Right lobe of liver (tissue), 6 donors: ENCODE data around the gene FADS2. TPM values are rescaled to one million over a fixed set of nuclear protein-coding genes. Genes with fewer than 3 reads are reported as not detected.

Experiments
- ATAC-seq, 4 donors: fragments of 200-7000 bp; cut with Tn5 transposase; one replicate each; pipeline ENCODE4 v1.9.1; 2020; ENCODE audit warnings: mild to moderate bottlenecking in 4 of 4, moderate library complexity in 4 of 4
- DNase-seq, 3 donors: peaks; one replicate each; pipeline ENCODE4 v3.0.0-alpha.2; 2020
- H3K27ac ChIP-seq, 3 donors: fragments of 200-600 bp; one replicate each; pipeline ENCODE4 v1.8.0; 2022
- H3K27me3 ChIP-seq, 2 donors: fragments of 200-600 bp; one replicate each; pipeline ENCODE4 v1.8.0; 2022
- H3K36me3 ChIP-seq, 4 donors: fragments of 200-600 bp; sonication (generic) in 1 of 4; one replicate each; pipeline versions ENCODE4 v1.5.1 to v1.8.0; 2017 to 2022; ENCODE audit warnings: control low read depth in 1 of 4
- H3K4me1 ChIP-seq, 4 donors: fragments of 200-600 bp; sonication (generic) in 1 of 4; one replicate each; pipeline versions ENCODE4 v1.5.1 to v1.8.0; 2017 to 2022; ENCODE audit warnings: control low read depth in 1 of 4
- H3K4me3 ChIP-seq, 3 donors: fragments of 200-600 bp; one replicate each; pipeline ENCODE4 v1.8.0; 2022
- H3K9me3 ChIP-seq, 4 donors: fragments of 200-600 bp; sonication (generic) in 1 of 4; one replicate each; pipeline versions ENCODE4 v1.5.1 to v1.8.0; 2017 to 2022; ENCODE audit warnings: control low read depth in 1 of 4
- CTCF ChIP-seq, 4 donors: fragments of 200-600 bp in 3 of 4; fragments of 450-650 bp in 1 of 4; IDR thresholded peaks; one replicate each; pipeline versions ENCODE4 v1.5.1 to v1.8.0; 2016 to 2022; ENCODE audit warnings: antibody characterized with exemption in 4 of 4, mild to moderate bottlenecking in 2 of 4
- POLR2A ChIP-seq: fragments of 450-650 bp; IDR thresholded peaks from one replicate; pipeline ENCODE4 v1.6.1; 2017; ENCODE audit warnings: antibody characterized with exemption, mild to moderate bottlenecking
- WGBS: methylation state at CpG from one replicate; pipeline ENCODE4 v1.1.6; 2018; ENCODE audit warnings: low coverage, low lambda C conversion rate; ENCODE audit not compliant: insufficient coverage; ENCODE audit errors: missing lambda C conversion rate; 5-methylcytosine and 5-hydroxymethylcytosine counted together
- intact Hi-C, 2 donors: fragments of 100-400 bp; cut with DNase I; formaldehyde crosslinking; loops; one replicate each; pipeline versions ENCODE4 v1.11.2 to v1.14.1; 2022
- total RNA-seq, 6 experiments: library from RNA; depleted of rRNA in 2 of 6; stranded (reverse); fragments of >200 nt in 2 of 6; fragmentation: NEBNext Ultra II Directional in 3 of 6; extraction: Animal tissue kit (Norgen Biotek cat#: 25700) in 3 of 6; gene quantifications; one replicate each; pipeline versions ENCODE4 v1.1.0 to v1.2.4, GENCODE V29; 2016 to 2023
- donor health status: DM: no; HTN: yes; CAD: no.
- donor health status: DM: no; HTN: no; CAD: no.
- donor health status: DM: no; HTN: no; CAD: no.
- donor health status: DM: no; HTN: yes; CAD: no.
- donor health status: DM: no; HTN: yes; CAD: no.

FADS2 gene
- total RNA-seq, 6 experiments from 2014 or later = 4.2 to 166 (median 110) TPM

DNA sequence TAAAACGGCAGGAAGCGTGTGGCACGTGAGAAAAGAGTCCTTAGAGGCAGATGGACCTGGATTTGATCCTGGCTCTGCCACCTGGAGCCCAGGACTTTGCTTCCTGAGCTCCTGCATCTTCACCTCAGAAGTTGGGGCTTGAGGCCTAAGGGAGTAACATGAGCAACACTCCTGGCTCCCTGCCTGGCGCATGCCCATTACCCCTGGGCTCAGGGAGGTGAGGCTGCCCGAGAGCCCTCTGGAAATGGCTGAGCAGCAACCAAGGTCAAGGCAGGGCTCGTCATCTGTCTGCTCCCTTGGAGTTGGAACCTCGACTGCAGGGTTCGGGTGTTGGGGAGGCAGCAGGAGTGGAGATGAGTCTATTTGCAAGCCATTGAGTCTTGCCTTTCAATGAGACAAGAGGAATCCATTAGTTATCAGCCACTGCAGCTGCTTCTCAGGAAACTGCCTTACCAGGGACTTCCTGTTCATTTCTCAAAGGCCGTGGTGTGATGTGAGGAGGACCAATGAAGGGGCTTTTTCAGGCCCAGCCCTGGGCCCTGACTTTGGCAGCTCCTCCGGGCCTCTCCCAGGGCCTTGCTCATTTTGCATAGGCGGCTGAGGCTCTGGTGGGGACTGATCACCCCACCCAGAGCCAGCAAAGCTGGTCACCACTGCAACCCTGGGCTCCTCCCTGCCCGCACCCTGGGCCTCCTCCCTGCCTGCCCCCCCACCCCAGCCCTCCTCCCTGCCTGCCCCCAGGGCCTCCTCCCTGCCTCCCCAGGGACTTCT is 6.4 kb downstream of the FADS2 start:
- intact Hi-C loops = no loop called here
- H3K4me1 ChIP-seq = peaks cover 0 to 15% (median 7%) of the 10 kb centered on the region in 4 donors
- no peak for DNase-seq

GRCh38 chr11:61836193-61836592 is 8.1 kb downstream of the FADS2 start:
- ATAC-seq (no peak), DNase-seq (no peak)
- H3K27ac ChIP-seq = no peak overlapping the region

More for the DNA sequence above, 6.4 kb downstream of the FADS2 start:
- no peaks in the 10 kb centered on the region for H3K36me3 ChIP-seq
- ATAC-seq = peak; percentile 43 to 64 (median 60)
- H3K9me3 ChIP-seq = no peaks in the 10 kb centered on the region
- no peak overlapping the region for H3K4me3 ChIP-seq
- no peaks in the 10 kb centered on the region for H3K27me3 ChIP-seq
- peak overlapping the region in 2 of 3 donors; percentile 33 to 47 for H3K27ac ChIP-seq
- no peak for TF ChIP-seq POLR2A
- no peak for TF ChIP-seq CTCF (IDR thresholded peaks at IDR 0.05)
- whole genome bisulfite sequencing = 69% methylated on average over 3 of the region's 12 CpGs

DNA sequence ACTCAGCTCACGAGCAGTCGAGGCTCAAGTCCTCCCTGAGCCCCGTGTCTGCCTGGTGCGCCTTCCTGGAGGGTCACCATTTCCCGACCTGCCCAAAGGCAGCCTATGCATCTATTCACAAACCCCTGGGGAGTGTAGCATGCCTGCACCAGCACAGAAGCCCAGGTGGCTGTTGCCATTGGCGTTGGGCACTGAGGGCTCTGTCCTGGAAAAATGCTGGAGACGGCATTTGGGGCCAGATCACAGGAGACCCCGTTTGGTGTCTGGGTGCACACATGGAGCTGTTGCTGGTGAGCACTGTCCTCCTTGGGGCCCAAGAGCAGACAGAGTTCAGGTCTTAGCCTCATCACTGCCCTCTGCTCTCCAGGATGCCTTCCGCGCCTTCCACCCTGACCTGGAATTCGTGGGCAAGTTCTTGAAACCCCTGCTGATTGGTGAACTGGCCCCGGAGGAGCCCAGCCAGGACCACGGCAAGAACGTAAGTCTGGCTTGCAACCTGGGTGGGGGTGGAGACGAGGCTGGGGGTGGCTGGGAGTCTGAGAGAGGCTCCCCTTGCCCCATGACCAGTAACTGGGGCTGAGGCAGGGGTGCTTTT is 9.4 kb downstream of the FADS2 start:
- no peak for DNase-seq
- 87% methylated on average over 5 of the region's 15 CpGs for WGBS
- TF ChIP-seq POLR2A = no peak
- peaks cover 0 to 11% (median 0%) of the 10 kb centered on the region in 4 donors for H3K36me3 ChIP-seq
- H3K9me3 ChIP-seq = no peaks in the 10 kb centered on the region
- H3K4me3 ChIP-seq = no peak overlapping the region
- H3K27me3 ChIP-seq = no peaks in the 10 kb centered on the region
- peaks cover 0 to 3% (median under 1%) of the 10 kb centered on the region in 4 donors for H3K4me1 ChIP-seq
- intact Hi-C loops = no loop called here
- ATAC-seq = no peak
- no peak overlapping the region for H3K27ac ChIP-seq

More at GRCh38 chr11:61836193-61836592, 8.1 kb downstream of the FADS2 start:
- peaks cover 0 to 11% (median 0%) of the 10 kb centered on the region in 4 donors for H3K36me3 ChIP-seq
- WGBS = 97% methylated on average over 5 of the region's 8 CpGs
- intact Hi-C loops = no loop called here
- no peaks in the 10 kb centered on the region for H3K27me3 ChIP-seq
- peaks cover 0 to 11% (median 3%) of the 10 kb centered on the region in 4 donors for H3K4me1 ChIP-seq
- TF ChIP-seq CTCF (IDR thresholded peaks at IDR 0.05) (no peak), POLR2A (no peak)
- no peak overlapping the region for H3K4me3 ChIP-seq
- H3K9me3 ChIP-seq = no peaks in the 10 kb centered on the region

GRCh38 chr11:61838501-61838900 is 10.4 kb downstream of the FADS2 start:
- Histone ChIP-seq H3K27ac (no peak overlapping the region), H3K9me3 (no peaks in the 10 kb centered on the region), H3K4me1 (no peaks in the 10 kb centered on the region), H3K4me3 (no peak overlapping the region), H3K27me3 (no peaks in the 10 kb centered on the region), H3K36me3 (peaks cover 0 to 11% (median 0%) of the 10 kb centered on the region in 4 donors)
- no peak for DNase-seq
- TF ChIP-seq CTCF (IDR thresholded peaks at IDR 0.05) (no peak), POLR2A (no peak)
- intact Hi-C loops = no loop called here
- no peak for ATAC-seq
- WGBS = 90% methylated on average over 3 of the region's 5 CpGs

- H3K9me3 ChIP-seq = no peaks in the 10 kb centered on the region
- ATAC-seq (no peak), DNase-seq (no peak)
- intact Hi-C loops = no loop called here
- no peaks in the 10 kb centered on the region for H3K27me3 ChIP-seq
- 90% methylated on average over 5 of the region's 10 CpGs for WGBS
- TF ChIP-seq POLR2A = no peak
- TF ChIP-seq CTCF (IDR thresholded peaks at IDR 0.05) = no peak
- H3K36me3 ChIP-seq = peaks cover 0 to 11% (median 0%) of the 10 kb centered on the region in 4 donors
- no peak overlapping the region for H3K4me3 ChIP-seq
- H3K4me1 ChIP-seq = no peaks in the 10 kb centered on the region
- no peak overlapping the region for H3K27ac ChIP-seq
These were observed 10.8 kb downstream of the FADS2 start for GRCh38 chr11:61838921-61839320.
